Transverse colon (tissue), 4 donors: ENCODE measurements around the gene RHBDL1. TPM values are rescaled to one million over a fixed set of nuclear protein-coding genes. Genes with fewer than 3 reads are reported as not detected.

Experiments
- DNase-seq: peaks from one replicate; pipeline ENCODE4 v3.0.0-alpha.2; 2019
- H3K27ac ChIP-seq, 4 donors: fragments of 200-600 bp; sonication (generic); 2 replicates each; pipeline ENCODE4 v1.5.1; 2016 to 2018; ENCODE audit warnings: inconsistent platforms in 4 of 4
- H3K27me3 ChIP-seq: fragments of 200-600 bp; sonication (generic); 2 replicates; pipeline ENCODE4 v1.5.1; 2017; ENCODE audit warnings: inconsistent platforms
- H3K36me3 ChIP-seq, 4 donors: fragments of 200-600 bp; sonication (generic); 2 replicates each; pipeline ENCODE4 v1.5.1; 2017 to 2019; ENCODE audit warnings: inconsistent platforms in 4 of 4
- H3K4me1 ChIP-seq, 4 donors: fragments of 200-600 bp; sonication (generic); 2 replicates each; pipeline ENCODE4 v1.5.1; 2017 to 2020; ENCODE audit warnings: inconsistent platforms in 4 of 4
- H3K4me3 ChIP-seq, 4 donors: fragments of 200-600 bp; sonication (generic); 1 replicate in 1 of 4; 2 replicates in 3 of 4; pipeline versions ENCODE4 v1.5.1 to v1.6.1; 2017 to 2019; ENCODE audit warnings: inconsistent platforms in 4 of 4
- H3K9me3 ChIP-seq, 2 donors: fragments of 200-600 bp; sonication (generic); 2 replicates each; pipeline ENCODE4 v1.5.1; 2017 to 2019; ENCODE audit warnings: inconsistent platforms in 2 of 2
- EP300 ChIP-seq: sonication (generic); formaldehyde crosslinking; IDR thresholded peaks from one replicate; pipeline ENCODE4 v1.6.1; 2017; ENCODE audit warnings: antibody characterized with exemption, low read depth
- POLR2A ChIP-seq: fragments of 450-650 bp; IDR thresholded peaks from one replicate; pipeline ENCODE4 v1.6.1; 2016; ENCODE audit warnings: antibody characterized with exemption, mild to moderate bottlenecking, moderate library complexity
- POLR2AphosphoS5 ChIP-seq, 3 donors: sonication (generic); formaldehyde crosslinking; IDR thresholded peaks; one replicate each; pipeline ENCODE4 v1.6.1; 2016; ENCODE audit warnings: antibody characterized with exemption in 3 of 3
- WGBS, 2 donors: methylation state at CpG; one replicate each; pipeline ENCODE4 v1.1.5; 2018; ENCODE audit warnings: low coverage in 1 of 2; 5-methylcytosine and 5-hydroxymethylcytosine counted together
- in situ Hi-C, 4 donors: fragments of 200-750 bp; cut with MboI; loops; one replicate each; pipeline versions ENCODE4 v1.15.0 to v1.15.1; 2017; ENCODE audit warnings: low sequenced_read_pairs in 3 of 4, low pct_ligation_motif_present in 1 of 4, low pct_unique_long_range_greater_than_20kb in 1 of 4
- intact Hi-C: fragments of 100-400 bp; cut with DNase I; formaldehyde crosslinking; loops from one replicate; pipeline ENCODE4 v1.15.1; 2023; ENCODE audit warnings: low total_unique reads
- total RNA-seq, 4 donors: library from RNA; depleted of rRNA; stranded (reverse); fragments of >200 nt; gene quantifications; one replicate each; pipeline ENCODE4 v1.1.0, GENCODE V29; 2016
- TF ChIP-seq, protein P1 (sequence below), 5 experiments: fragments of 200-600 bp in 3 of 5; fragments of 450-650 bp in 2 of 5; sonication (generic) in 3 of 5; IDR thresholded peaks; 1 replicate in 2 of 5; 2 replicates in 3 of 5; pipeline ENCODE4 v1.5.1; 2016 to 2017; ENCODE audit warnings: antibody characterized with exemption in 5 of 5, inconsistent platforms in 3 of 5, mild to moderate bottlenecking in 2 of 5, moderate library complexity in 1 of 5

Gene RHBDL1
- total RNA-seq, 4 donors from 2014 or later: 1.8 to 39.3 (median 8.1) TPM

DNA sequence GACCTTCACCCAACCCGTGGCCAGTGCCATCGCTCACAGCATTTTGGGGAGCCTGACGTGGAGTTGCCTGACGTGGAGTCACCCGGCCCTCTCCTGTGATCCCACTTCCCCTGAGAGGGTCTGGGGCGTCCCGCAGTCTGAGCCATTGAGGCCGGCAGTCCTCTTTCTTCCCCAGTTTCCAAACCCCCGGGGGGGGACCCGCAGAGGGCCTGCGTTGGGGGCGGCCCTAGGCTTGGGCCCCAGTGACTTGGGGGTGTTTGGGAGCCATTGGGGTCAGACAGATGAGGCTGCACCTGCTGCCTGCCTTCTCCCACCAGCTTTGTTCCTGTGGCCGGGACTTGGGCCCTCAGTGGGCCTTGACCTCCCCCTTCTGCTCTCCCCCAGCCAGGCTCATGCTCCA is 5.8 kb upstream of the RHBDL1 start:
- H3K27me3 ChIP-seq: no peaks in the 10 kb centered on the region
- intact Hi-C loops: no loop called here
- H3K4me1 ChIP-seq: peaks cover 9 to 25% (median 16%) of the 10 kb centered on the region in 4 donors
- H3K4me3 ChIP-seq: no peak overlapping the region
- peaks cover 0 to 26% (median 5%) of the 10 kb centered on the region in 4 donors for H3K36me3 ChIP-seq
- peak overlapping the region in 1 of 4 donors; percentile 89 for H3K27ac ChIP-seq
- no peaks in the 10 kb centered on the region for H3K9me3 ChIP-seq
- TF ChIP-seq EP300 (no peak), POLR2AphosphoS5 (IDR thresholded peaks at IDR 0.05) (no peak), POLR2A (no peak)
- TF ChIP-seq, protein P1, sequence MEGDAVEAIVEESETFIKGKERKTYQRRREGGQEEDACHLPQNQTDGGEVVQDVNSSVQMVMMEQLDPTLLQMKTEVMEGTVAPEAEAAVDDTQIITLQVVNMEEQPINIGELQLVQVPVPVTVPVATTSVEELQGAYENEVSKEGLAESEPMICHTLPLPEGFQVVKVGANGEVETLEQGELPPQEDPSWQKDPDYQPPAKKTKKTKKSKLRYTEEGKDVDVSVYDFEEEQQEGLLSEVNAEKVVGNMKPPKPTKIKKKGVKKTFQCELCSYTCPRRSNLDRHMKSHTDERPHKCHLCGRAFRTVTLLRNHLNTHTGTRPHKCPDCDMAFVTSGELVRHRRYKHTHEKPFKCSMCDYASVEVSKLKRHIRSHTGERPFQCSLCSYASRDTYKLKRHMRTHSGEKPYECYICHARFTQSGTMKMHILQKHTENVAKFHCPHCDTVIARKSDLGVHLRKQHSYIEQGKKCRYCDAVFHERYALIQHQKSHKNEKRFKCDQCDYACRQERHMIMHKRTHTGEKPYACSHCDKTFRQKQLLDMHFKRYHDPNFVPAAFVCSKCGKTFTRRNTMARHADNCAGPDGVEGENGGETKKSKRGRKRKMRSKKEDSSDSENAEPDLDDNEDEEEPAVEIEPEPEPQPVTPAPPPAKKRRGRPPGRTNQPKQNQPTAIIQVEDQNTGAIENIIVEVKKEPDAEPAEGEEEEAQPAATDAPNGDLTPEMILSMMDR (IDR thresholded peaks at IDR 0.05): no peak
- 94% methylated on average over 11 of the region's 13 CpGs; no CpG with 5 or more reads in 1 of the 2 donors for WGBS, 2 donors
- DNase-seq: no peak
- in situ Hi-C loops: no loop called here

DNA sequence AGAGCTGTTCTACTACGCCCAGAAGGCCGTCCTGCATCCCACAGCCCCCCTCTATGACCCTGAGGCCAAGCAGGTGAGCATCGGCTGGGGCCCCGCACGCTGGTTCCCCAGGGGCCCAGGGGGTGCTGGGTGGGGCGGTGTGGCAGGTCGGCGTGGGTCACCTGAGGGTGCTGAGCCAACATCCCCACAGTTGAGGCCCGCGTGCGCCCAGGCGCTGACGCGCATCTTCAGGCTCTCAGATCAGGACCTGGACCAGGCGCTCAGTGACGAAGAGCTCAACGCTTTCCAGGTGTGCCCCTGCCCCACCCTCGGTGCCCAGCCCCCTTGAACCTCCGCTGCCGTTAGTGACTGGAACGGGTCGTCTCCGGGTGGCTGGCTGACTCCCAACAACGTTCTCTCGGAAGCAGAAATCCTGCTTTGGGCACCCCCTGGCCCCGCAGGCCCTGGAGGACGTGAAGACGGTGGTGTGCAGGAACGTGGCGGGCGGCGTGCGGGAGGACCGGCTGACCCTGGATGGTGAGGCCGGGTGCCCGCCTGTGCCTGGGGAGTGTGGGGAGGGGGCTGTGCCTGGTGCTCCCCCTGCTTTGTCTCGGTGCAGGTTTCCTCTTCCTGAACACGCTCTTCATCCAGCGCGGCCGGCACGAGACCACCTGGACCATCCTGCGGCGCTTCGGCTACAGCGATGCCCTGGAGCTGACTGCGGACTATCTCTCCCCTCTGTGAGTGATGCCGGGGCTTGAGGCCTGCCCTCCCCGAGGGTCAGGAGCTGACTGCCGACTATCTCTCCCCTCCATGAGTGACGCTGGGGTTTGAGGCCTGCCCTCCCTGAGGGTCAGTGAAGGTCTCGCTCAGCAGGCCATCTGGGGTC is 4.8 kb upstream of the RHBDL1 start:
- peaks cover 17 to 35% (median 24%) of the 10 kb centered on the region in 4 donors for H3K4me1 ChIP-seq
- in situ Hi-C loops: no loop called here
- H3K36me3 ChIP-seq: peaks cover 0 to 26% (median 5%) of the 10 kb centered on the region in 4 donors
- H3K27me3 ChIP-seq: no peaks in the 10 kb centered on the region
- H3K4me3 ChIP-seq: no peak overlapping the region
- no peak for DNase-seq
- no peak for TF ChIP-seq POLR2AphosphoS5 (IDR thresholded peaks at IDR 0.05)
- TF ChIP-seq, protein P1 (IDR thresholded peaks at IDR 0.05): no peak
- no peak for TF ChIP-seq EP300
- no peak for TF ChIP-seq POLR2A
- WGBS, 2 donors: 82 to 91% methylated on average over 15 to 43 of the region's 52 CpGs
- H3K27ac ChIP-seq: no peak overlapping the region
- H3K9me3 ChIP-seq: no peaks in the 10 kb centered on the region
- intact Hi-C loops: no loop called here

DNA sequence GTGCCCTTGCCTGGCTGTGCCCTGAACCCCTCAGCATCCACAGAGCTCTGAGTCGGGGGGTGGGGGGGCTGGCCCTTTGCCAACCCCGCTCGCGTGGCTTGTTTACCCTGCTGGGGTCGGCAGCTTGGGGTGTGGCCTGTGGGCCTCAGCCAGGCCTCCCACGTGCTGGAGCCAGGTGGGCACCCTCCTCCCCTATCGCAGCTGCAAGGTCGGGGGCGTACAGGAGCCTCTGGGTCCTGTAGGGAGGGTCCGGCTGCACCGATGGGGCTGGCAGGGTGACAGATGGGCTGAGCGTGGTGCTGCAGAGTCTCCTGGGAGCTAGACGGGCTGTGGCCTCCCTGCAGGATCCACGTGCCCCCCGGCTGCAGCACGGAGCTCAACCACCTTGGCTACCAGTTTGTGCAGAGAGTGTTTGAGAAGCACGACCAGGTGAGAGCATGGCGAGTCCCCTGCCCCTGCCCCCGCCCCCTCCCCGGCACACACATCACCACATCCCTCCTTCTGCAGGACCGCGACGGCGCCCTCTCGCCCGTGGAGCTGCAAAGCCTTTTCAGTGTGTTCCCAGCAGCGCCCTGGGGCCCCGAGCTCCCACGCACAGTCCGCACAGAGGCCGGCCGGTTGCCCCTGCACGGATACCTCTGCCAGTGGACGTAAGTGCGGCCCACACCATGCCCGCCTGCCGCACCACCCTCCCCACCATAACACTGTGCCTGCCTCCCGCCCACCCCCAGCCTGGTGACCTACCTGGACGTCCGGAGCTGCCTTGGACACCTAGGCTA is 3.9 kb upstream of the RHBDL1 start:
- intact Hi-C loops (no loop called here), in situ Hi-C loops (no loop called here)
- TF ChIP-seq POLR2A (no peak), EP300 (no peak), POLR2AphosphoS5 (IDR thresholded peaks at IDR 0.05) (no peak)
- TF ChIP-seq, protein P1 (IDR thresholded peaks at IDR 0.05): no peak
- no peak for DNase-seq
- Histone ChIP-seq H3K36me3 (peaks cover 0 to 26% (median 5%) of the 10 kb centered on the region in 4 donors), H3K27ac (no peak overlapping the region), H3K27me3 (no peaks in the 10 kb centered on the region), H3K4me1 (peaks cover 25 to 44% (median 31%) of the 10 kb centered on the region in 4 donors), H3K4me3 (no peak overlapping the region), H3K9me3 (no peaks in the 10 kb centered on the region)
- WGBS, 2 donors: 84% methylated on average over 29 of the region's 40 CpGs; no CpG with 5 or more reads in 1 of the 2 donors

DNA sequence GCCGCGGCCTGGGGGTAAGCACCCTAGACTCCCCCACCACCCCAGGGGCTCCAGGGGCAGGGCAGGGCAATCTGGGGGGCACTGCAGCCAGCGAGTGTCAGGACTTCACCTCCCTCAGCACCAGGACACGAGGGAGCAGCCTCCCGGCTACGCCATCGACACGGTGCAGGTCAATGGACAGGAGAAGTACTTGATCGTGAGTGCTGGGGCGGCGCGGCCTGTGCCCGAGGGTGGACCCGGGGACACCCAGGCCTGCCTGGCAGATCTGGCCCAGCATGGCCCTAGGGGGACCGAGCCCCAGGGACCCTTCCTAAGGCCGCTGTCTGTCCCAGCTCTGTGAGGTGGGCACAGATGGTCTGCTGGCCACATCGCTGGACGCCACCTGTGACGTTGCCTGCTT is 3.1 kb upstream of the RHBDL1 start:
- H3K9me3 ChIP-seq: no peaks in the 10 kb centered on the region
- H3K4me1 ChIP-seq: peaks cover 27 to 50% (median 36%) of the 10 kb centered on the region in 4 donors
- no peaks in the 10 kb centered on the region for H3K27me3 ChIP-seq
- in situ Hi-C loops (no loop called here), intact Hi-C loops (no loop called here)
- H3K27ac ChIP-seq: no peak overlapping the region
- DNase-seq: no peak
- 94% methylated on average over 17 of the region's 19 CpGs; no CpG with 5 or more reads in 1 of the 2 donors for WGBS, 2 donors
- no peak overlapping the region for H3K4me3 ChIP-seq
- TF ChIP-seq, protein P1 (IDR thresholded peaks at IDR 0.05): no peak
- TF ChIP-seq POLR2A (no peak), POLR2AphosphoS5 (IDR thresholded peaks at IDR 0.05) (no peak), EP300 (no peak)
- H3K36me3 ChIP-seq: peaks cover 0 to 26% (median 5%) of the 10 kb centered on the region in 4 donors
